Left ventricle myocardium superior (tissue), 1 donor: ENCODE measurements around the gene KRT6C. TPM values are rescaled to one million over a fixed set of nuclear protein-coding genes. Genes with fewer than 3 reads are reported as not detected.
A peak's percentile ranks its signal among the peaks of the same experiment; 100 is the strongest.

ENCODE experiments used
- ATAC-seq: fragments of 200-7000 bp; cut with Tn5 transposase; one replicate; pipeline ENCODE4 v1.9.1; 2020; ENCODE audit warnings: mild to moderate bottlenecking, moderate library complexity
- DNase-seq: peaks from one replicate; pipeline ENCODE4 v3.0.0-alpha.2; 2020
- intact Hi-C: fragments of 100-400 bp; cut with micrococcal nuclease; formaldehyde crosslinking; loops from one replicate; pipeline ENCODE4 v1.11.0; 2022
- long read RNA-seq: library from polyadenylated mRNA; unstranded; transcript quantifications from one replicate; pipeline ENCODE4 v2.0.0, GENCODE V29; 2021
- total RNA-seq: library from RNA; stranded (reverse); fragmentation: NEBNext Ultra II Directional; extraction: Animal tissue kit (Norgen Biotek cat#: 25700); gene quantifications from one replicate; pipeline ENCODE4 v1.2.1, GENCODE V29; 2021
- donor health status: DM: no; HTN: yes; CAD: no; lungs with severe emphysema.

KRT6C gene
- total RNA-seq = not detected
- long read RNA-seq = 0 reads

DNA sequence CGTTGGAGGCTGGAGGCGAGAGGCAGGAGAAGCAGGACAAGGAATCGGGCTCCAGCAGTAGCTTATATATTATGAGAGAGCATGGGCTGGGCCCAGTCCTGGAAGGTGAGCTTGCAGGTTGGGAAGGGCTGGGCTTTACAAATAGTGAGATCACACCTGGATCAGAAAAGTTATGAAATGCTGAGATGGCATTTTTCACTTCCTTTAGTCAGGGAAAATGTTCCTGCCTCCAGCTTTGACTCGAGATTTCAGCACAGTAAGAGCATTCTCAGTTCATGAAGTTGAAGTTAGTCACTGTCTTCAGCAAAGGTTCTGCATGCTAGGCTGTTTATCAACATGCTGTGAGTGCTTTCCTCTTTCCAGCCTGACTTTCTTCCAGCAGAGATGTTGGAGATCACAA, at the start of gene KRT6C:
Gene KRT6C (minus strand): TSS at position 38 of the 400 bp plus-strand sequence. CDS start 68 bp downstream, outside the sequence.
- intact Hi-C loops = no loop called here
- no peak for DNase-seq
- no peak for ATAC-seq

DNA sequence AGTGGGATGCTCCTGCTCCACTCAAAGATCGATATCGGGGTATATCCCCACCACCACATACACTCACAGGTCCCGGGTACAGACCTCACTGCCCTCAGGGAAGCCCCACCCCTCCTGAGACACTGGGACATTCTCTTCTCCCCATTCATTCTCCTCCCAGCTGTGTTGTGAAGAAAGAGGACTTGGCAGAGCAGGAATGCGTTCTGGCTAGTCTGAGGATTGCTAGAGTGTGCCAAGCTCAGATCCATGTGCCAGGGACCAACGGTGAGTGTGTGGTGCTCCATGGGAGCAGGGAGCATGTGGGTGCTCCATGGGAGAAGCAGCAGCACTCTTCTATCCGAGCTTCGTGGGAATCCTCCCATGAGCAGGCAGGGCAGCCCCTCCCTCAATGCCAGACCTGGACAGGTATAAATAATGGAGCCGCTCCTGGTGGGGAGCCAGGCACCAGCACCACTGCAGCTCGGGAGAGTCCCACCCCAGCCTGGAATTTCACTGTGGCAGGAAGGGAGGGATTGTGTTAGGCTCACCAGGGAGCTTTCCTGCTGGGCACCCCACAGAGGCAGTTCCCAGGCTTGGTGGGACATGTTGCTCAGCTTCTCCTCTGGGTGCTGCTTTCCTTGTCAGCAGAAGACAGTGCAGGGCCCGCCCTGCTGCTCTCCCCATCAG, 48.9 kb upstream of the KRT6C start:
- ATAC-seq (peak; percentile 56), DNase-seq (no peak)
- intact Hi-C loops = no loop called here

DNA sequence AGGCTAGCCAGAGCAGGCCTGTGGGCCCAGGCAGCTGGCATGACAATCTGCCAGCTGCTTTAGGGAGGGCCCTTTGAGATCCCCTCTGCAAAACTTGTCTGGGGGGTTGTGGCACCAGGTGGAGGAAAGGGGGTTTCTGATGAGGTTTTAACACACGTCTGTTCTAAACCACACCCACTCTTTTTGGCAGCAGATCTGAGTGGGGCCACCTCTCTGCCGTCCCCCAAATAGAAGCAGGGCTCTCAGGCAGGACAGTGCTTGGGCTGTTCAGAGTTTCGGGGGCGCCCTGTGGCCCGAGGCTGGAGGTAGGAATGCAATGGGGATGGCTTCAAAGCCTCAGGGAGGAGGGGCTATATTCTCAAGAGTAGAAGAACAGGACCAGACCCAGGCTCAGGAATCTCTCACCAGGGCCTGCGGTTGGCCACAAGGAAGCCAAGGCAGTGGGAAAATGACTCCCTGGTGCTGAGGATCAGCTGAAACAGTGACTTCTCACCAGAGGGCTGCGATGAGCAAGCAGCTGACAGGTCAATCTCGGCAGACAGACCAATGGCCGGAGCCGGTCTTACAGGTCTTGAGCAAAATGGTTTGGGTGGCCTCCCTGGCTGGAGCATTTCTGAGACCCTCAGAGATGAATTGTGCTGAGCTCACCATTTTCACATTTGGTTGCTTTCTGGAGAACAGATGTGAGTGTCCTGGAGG, 48.1 kb upstream of the KRT6C start:
- intact Hi-C loops = no loop called here
- DNase-seq (no peak), ATAC-seq (no peak)

DNA sequence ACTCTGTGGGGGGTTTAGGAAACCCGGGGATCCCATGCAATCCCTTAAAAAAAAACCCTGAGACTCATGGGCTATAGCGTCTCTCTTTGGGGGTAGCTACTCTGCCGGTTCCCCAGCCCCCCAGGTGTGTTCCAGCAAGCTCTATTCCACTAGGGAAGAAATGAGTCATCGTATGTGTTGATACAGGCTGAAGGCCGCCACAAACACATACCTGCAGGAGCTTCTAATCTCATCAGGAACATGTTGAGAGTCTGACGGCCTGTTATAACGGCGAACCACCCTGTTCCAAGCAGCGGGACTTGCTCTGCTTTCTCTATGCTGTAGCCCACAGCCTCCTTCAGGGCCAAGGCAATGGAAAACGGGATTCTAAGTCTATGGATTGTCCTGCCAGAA, 47.6 kb upstream of the KRT6C start:
- no peak for DNase-seq
- intact Hi-C loops = no loop called here
- ATAC-seq = peak; percentile 60

DNA sequence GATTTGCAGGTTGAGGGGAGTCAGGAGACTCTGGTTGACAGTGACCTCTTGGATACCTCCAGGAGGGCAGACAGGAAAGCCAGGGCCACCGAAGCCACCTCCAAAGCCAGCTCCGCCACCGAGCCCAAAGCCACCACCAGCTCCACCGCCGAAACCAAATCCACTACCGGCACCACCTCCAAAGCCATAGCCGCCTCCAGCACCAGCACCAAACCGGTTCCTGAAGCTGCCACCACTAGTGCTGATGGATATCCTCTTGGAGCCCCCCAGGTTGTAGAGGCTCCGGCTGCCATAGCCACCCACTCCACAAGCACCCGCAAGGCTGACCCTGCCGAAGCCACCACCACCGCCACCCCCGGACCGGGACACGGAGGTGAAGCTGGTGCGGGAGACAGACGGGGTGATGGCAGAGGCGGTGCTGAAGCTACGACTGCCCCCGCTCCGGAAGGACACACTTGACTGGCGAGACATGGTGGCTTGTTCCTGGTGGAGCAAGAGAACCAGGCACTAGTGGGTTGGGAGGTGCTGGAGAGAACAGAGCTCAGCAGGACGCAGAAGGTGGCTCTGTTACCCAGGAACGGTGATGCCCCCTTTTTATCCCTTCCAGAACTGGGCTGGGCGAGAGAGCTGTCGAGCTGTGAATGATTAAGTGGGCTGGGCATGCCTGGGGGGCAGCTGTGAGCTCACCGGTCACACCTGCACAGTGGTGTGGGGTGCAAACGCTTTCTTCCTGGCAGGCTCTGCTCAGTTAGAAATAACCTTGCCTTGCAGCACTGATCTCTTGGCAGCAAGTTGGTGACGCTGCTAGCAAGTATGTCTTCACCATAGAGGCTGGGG, 46.4 kb upstream of the KRT6C start, which contains the start of gene KRT5:
Gene KRT5 (minus strand): TSS at position 569 of the 837 bp plus-strand sequence. CDS start 98 bp downstream, at position 471.
- ATAC-seq (no peak), DNase-seq (no peak)
- intact Hi-C loops = no loop called here

DNA sequence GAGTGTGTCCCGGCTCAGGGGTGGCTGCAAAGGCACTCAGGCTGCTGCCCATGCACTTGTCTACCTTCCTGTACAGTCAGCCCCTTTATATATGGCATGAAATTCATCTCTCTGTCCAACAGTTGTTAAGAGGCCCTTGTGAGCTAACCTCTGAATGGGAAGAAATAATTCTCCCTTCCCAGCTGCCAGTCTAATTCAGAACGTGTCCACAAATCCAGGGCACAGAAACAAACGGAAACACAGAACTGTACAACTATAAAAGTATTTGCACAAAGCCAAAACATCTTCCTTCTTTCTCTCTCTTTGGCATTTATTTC, 45.7 kb upstream of the KRT6C start:
- ATAC-seq = no peak
- no peak for DNase-seq
- intact Hi-C loops = no loop called here

DNA sequence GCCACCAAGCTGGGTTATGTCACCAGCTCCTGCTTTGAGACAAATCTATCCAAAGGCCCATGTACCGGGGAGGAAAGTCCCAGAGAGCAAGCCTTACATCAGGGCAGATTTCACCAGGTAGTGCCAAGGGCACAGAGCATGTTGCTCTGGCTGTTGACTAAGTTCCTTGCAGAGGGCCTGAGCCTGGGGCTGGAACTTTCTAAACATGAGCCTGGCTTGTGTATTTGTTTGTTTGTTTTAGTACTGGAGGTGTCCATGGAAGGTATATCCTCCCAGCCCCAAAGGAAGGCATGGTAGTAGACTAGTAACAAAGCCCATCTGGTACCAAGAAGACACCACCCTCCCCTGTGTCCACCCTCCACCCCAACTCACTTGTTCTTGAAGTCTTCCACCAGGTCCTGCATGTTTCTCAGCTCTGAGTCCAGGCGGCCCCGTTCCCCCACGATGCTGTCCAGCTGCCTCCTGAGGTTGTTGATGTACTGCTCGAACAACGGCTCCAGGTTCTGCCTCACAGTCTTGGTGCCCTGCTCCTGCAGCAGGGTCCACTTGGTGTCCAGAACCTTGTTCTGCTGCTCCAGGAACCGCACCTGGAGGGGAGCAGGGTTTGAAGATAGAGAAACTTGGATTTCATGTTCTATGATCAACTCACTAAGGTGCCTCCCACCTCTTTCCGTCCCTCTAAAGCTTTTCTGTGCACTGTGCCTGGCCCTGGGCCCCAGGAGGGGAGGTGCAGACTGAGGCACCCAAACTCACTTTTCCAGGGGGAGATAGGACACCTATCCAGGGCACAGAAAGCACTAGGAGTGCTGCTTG, 45.2 kb upstream of the KRT6C start:
- DNase-seq = no peak
- intact Hi-C loops = no loop called here
- no peak for ATAC-seq

DNA sequence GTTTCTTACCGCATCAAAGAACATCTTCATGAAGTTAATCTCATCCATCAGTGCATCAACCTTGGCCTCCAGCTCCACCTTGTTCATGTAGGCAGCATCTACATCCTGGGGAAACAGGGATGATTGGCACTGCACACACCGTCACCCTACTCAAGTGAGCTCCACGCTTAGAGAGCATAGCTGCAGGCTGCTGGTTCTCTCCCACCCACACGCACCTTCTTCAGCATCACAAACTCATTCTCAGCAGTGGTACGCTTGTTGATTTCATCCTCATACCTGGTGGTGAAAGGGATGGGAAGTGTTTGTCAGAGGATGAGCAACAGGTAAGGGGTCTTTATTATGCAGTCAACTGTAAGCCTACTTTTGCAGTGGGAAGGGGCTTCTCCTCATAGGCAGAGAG, 44.3 kb upstream of the KRT6C start:
- intact Hi-C loops = no loop called here
- ATAC-seq (no peak), DNase-seq (no peak)

DNA sequence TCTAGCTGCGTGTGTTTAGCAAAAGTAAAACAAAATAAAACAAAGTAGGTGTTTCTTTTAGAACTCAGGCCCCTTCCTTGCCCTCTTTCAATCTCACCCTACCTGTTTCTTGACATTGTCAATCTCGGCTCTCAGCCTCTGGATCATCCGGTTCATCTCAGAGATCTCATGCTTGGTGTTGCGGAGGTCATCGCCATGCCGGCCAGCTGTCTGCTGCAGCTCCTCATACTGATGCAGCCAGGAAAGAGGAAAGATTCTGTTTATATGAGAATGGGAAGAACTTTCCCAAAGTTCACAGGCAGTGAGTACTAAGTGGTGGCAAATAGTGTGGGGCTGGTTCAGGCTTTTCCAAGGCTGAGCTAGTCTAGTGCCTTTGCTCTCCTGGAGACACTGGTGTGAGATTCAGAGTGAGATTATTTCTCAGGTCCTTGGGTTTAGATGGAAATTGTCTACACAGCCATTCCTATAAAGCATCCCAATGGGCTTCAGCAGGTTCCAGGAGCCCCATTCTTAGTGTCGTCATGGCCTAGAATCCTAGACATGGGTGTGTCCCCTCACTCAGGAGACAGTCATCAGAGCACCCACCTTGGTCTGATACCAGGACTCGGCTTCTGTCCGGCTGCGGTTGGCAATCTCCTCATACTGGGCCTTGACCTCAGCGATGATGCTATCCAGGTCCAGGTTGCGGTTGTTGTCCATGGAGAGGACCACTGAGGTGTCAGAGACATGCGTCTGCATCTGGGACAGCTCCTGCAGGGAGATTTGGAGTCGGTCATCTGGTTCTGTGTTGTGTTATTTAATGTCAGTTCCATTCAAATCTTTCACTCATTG, 43.6 kb upstream of the KRT6C start:
- intact Hi-C loops = no loop called here
- DNase-seq (no peak), ATAC-seq (no peak)

DNA sequence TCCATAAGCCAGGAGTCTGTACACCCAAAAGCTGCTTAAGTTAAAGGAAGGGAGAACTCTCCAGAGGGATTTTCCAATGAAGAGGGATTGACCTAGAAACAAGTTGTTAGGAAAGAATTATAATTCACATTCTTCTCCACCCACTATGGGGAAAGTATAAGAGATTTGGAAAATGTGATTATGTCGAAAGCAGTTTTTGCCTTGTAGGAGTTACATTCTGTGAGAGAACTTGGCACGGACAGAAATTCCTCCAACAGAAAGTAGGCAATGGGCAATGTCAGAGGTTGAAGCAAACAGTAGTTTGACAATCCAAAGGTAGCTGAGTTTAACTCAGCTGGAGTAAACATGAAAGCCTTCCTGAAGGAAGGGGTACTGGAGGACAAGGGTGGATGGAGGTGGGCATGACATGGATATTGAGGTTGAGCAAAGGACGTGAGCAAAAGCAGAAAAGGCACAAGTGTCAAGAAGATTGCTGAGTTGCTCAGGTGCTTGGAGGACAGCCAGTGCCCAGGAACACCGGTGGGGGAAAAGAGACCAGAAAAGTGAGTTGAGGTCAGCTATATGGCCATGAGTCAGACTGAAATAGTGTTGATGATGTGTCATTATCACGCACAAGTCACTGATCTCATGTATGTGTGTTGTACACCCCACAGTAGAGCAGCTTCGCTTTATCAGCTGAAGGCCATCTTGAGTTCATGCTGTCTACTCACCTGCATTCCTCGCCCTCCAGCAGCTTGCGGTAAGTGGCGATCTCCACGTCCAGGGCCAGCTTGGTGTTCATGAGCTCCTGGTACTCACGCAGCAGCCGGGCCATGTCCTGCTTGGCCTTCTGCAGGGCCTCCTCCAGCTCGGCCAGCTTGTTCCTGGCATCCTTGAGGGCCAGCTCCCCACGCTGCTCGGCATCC, 42.6 kb upstream of the KRT6C start:
- no peak for ATAC-seq
- intact Hi-C loops = no loop called here

DNA sequence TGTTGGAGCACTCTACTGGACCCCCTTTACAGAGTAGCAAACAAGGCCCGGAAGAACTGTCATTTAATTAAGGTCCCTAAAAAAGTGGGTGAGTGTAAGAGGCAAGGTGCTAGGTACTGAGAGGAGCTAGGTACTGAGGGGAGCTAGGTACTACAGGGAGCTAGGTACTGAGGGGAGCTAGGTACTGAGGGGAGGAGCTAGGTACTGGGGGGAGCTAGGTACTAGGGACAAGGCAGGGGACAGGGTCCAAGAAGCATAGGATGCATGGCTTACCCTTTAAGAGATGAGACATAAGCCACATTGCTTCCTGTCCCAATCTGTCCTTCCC, 41.7 kb upstream of the KRT6C start:
- ATAC-seq = no peak

More for the DNA sequence above, 42.6 kb upstream of the KRT6C start:
- DNase-seq = no peak

DNA sequence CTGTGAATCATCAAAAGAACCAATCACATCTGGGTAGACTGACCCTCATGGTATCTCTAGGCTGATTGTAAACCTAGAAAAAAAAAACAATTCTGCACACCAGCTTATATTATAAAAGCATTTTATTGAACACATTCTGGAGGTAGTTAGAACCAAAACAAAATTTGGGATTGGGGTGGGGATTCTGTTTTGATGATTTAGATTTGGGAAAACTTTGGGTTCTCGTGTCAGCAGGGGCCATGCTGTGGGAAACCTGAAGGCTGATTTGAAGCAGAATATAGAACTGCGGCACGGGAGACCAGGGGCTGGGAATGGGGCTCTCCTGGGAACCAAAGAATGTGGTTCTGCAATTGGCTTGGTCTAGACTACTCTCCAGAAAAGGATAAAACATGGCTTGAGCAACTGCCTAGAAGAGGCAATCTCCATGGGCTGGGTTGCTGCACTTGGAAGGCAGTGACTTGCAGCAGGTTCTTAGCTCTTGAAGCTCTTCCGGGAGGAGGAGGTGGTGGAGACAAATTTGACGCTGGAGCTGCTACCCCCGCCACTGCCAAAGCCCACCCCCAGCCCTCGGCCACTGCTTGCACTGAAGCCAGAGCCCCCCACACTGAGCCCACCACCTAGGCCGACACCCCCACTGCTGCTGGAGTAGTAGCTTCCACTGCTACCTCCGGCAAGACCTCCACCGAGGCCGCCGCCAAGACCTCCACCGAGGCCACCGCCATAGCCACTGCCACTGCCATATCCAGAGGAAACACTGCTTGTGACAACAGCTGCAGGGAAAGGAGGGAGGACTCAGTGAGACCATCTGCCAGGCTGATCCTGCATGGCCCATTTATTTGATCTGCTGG, 41.1 kb upstream of the KRT6C start:
- ATAC-seq (no peak), DNase-seq (no peak)
- intact Hi-C loops = no loop called here

More for the DNA sequence above, 41.7 kb upstream of the KRT6C start:
- no peak for DNase-seq
- intact Hi-C loops = no loop called here

DNA sequence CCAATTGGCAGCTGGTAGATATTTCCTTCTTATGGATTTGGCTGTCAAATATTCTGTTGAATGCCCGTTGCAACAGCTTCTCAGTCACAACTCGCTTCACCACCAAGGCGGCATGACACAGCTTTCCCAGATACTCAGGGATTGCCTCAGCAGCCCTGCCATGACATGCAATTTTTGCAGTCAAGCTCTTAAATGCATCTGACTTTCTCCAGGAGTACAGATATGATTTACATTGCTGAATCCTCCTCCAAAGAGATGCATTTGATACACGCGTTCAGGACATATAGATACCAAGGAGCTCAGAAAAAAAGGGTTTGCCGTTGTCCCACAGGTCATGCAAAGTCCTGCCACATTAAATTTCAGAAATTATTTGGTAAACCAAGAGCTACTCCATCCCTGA, 40.1 kb upstream of the KRT6C start:
- no peak for DNase-seq
- ATAC-seq = no peak
- intact Hi-C loops = no loop called here

DNA sequence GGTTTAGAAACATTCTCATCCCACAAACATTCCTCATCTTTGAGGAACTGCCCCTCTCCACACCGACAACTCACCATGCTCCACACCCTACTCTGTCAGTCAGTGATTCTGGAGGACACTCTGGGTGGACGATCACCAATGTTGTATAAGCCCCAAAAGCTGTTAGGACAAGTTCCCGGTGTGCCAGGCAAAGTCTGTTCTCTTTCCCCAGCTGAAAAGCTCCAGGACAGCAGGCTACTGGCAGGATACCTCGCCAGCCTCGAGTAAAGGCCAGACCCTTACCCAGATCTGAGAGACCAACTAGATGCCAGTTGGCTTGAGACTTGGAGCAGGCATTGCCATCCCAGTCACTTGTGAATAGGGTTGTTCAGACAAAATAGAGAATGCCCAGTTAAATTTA, 34.6 kb upstream of the KRT6C start:
- no peak for DNase-seq

DNA sequence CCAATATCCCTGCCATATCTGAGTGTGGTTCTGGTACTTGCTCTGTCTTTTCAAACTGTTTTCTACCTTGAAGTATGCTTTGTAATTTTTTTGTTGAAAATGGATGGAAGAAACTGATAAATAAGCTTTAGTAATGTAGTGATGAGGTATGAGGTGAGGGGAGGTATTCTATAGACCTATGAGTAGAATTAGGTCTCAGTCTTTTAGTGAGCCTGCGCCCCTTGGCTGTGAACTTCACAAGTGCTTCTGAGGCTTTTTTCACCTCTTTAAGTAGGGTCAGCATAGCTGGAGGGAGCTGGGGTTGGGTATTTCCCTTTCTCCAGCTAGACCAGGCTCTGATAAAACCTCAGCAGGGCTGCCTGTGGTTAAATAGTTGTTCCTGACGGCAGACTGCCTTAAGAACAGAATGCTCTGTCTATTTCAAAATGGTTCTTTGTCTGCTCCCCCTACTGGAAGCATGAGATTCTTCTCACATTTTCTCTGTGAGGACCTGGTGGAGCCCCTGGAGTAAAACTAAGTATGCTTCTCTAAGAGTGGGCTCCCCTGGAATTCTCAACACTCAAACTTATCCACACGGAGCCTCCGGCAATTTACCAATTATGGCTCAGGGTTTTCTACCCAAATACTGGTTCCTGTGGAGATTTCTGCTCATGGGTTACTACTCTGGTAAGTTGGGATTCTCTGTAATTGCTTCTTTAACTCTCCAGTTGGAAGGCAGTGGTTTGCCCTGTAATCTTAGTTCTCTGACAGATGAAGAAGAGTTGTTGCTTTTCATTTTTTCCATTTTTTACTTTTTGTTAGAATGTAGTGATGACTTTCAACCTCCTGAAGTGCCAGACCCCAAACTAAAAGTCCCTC, 33.5 kb upstream of the KRT6C start:
- ATAC-seq = peak; percentile 68

More for the DNA sequence above, 34.6 kb upstream of the KRT6C start:
- no peak for ATAC-seq
- intact Hi-C loops = loop anchor here (5.0 to 10.0 kb wide), 2 partner anchors 126 to 353 kb away; no protein-coding TSS in a partner anchor

DNA sequence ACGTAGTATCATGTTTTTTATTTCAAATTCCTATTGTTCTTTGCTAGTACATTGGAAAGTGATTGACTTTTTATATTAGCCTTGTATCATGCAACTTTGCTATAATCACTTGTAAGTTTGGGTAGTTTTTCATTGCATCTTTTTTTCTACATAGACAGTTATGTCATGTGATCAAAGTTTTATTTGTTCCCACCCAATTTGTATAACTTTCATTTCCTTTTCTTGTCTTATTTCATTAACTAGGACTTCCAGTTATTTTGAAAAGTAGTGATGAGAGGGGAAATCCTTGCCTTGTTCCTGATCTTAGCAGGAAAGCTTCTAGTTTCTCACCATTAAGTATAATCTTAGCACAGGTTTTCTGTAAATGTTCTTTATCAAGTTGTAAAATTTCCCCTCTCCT, 29.3 kb upstream of the KRT6C start:
- ATAC-seq = no peak
- intact Hi-C loops = loop anchor here (10.0 kb wide), 1 partner anchor 348 kb away; no protein-coding TSS in a partner anchor

More for the DNA sequence above, 33.5 kb upstream of the KRT6C start:
- intact Hi-C loops = loop anchor here (5.0 to 10.0 kb wide), 2 partner anchors 125 to 352 kb away; no protein-coding TSS in a partner anchor
- no peak for DNase-seq

More for the DNA sequence above, 29.3 kb upstream of the KRT6C start:
- DNase-seq = no peak
